ENCODE measurements around the gene SPIB. TPM values are rescaled to one million over a fixed set of nuclear protein-coding genes. Genes with fewer than 3 reads are reported as not detected.

The SPIB gene
- total RNA-seq, 4 donors from 2014 or later, result 0.17 TPM; not detected in 3

- Histone ChIP-seq H3K27me3 (no peaks in the 10 kb centered on the region), H3K4me1 (peaks cover 0 to under 1% (median 0%) of the 10 kb centered on the region in 4 donors), H3K4me3 (no peak overlapping the region), H3K36me3 (peaks cover 0 to 69% (median 45%) of the 10 kb centered on the region in 4 donors), H3K9me3 (no peaks in the 10 kb centered on the region), H3K27ac (replicated peaks in 1 of 4) (no peak overlapping the region)
- no peak for TF ChIP-seq EP300 (IDR thresholded peaks at IDR 0.05)
- no peak for TF ChIP-seq POLR2A (IDR thresholded peaks at IDR 0.05; ENCODE audit: low read depth)
- no peak for TF ChIP-seq CTCF (IDR thresholded peaks at IDR 0.05)
- no peak for TF ChIP-seq POLR2AphosphoS5 (IDR thresholded peaks at IDR 0.05)
- no CpG with 5 or more reads among the region's 17 CpGs for WGBS
- intact Hi-C loops (cut with DNase I), result no loop called here
- no peak for DNase-seq (ENCODE audit: extremely low spot score)
Observed at GRCh38 chr19:50409347-50409746, 9.4 kb upstream of the SPIB start.

- Histone ChIP-seq H3K4me3 (no peak overlapping the region), H3K36me3 (peaks cover 0 to 69% (median 45%) of the 10 kb centered on the region in 4 donors), H3K4me1 (peaks cover 0 to 8% (median 4%) of the 10 kb centered on the region in 4 donors), H3K9me3 (no peaks in the 10 kb centered on the region), H3K27me3 (no peaks in the 10 kb centered on the region), H3K27ac (replicated peaks in 1 of 4) (no peak overlapping the region)
- no peak for DNase-seq (ENCODE audit: extremely low spot score)
- 92% methylated on average over 5 of the region's 10 CpGs for WGBS
- TF ChIP-seq EP300 (IDR thresholded peaks at IDR 0.05) (no peak), CTCF (IDR thresholded peaks at IDR 0.05) (no peak), POLR2A (IDR thresholded peaks at IDR 0.05; ENCODE audit: low read depth) (no peak), POLR2AphosphoS5 (IDR thresholded peaks at IDR 0.05) (no peak)
- intact Hi-C loops (cut with DNase I), result loop anchor here (5.0 kb wide), 1 partner anchor 43 kb away; the partner anchor contains the start of gene NAPSA
Observed at GRCh38 chr19:50410109-50410508, 8.6 kb upstream of the SPIB start.

- no peak for TF ChIP-seq CTCF (IDR thresholded peaks at IDR 0.05)
- no peak for TF ChIP-seq POLR2A (IDR thresholded peaks at IDR 0.05; ENCODE audit: low read depth)
- TF ChIP-seq POLR2AphosphoS5 (IDR thresholded peaks at IDR 0.05), result no peak
- no peak for TF ChIP-seq EP300 (IDR thresholded peaks at IDR 0.05)
- H3K27me3 ChIP-seq, result peaks cover 0 to 13% (median 4%) of the 10 kb centered on the region in 4 donors
- no peak overlapping the region for H3K4me3 ChIP-seq
- H3K27ac ChIP-seq (replicated peaks in 1 of 4), result no peak overlapping the region
- no peak for DNase-seq (ENCODE audit: extremely low spot score)
- 93% methylated on average over 2 of the region's 2 CpGs for WGBS
- no peaks in the 10 kb centered on the region for H3K9me3 ChIP-seq
- intact Hi-C loops (cut with DNase I), result loop anchor here (5.0 kb wide), 1 partner anchor 45 kb away; the partner anchor contains the start of gene NAPSA
- peaks cover 0 to 50% (median 28%) of the 10 kb centered on the region in 4 donors for H3K36me3 ChIP-seq
- H3K4me1 ChIP-seq, result peaks cover 0 to 8% (median 4%) of the 10 kb centered on the region in 4 donors
Observed at GRCh38 chr19:50412419-50412818, 6.3 kb upstream of the SPIB start.

GRCh38 chr19:50413096-50413495 lies 5.6 kb upstream of the SPIB start:
- DNase-seq (ENCODE audit: extremely low spot score), result no peak
- H3K9me3 ChIP-seq, result no peaks in the 10 kb centered on the region
- H3K27ac ChIP-seq (replicated peaks in 1 of 4), result no peak overlapping the region
- H3K36me3 ChIP-seq, result peaks cover 0 to 45% (median 26%) of the 10 kb centered on the region in 4 donors
- peaks cover 0 to 9% (median 4%) of the 10 kb centered on the region in 4 donors for H3K4me1 ChIP-seq
- intact Hi-C loops (cut with DNase I), result loop anchor here (5.0 kb wide), 1 partner anchor 46 kb away; the partner anchor contains the start of gene NAPSA
- TF ChIP-seq POLR2A (IDR thresholded peaks at IDR 0.05; ENCODE audit: low read depth) (no peak), EP300 (IDR thresholded peaks at IDR 0.05) (no peak), CTCF (IDR thresholded peaks at IDR 0.05) (no peak), POLR2AphosphoS5 (IDR thresholded peaks at IDR 0.05) (no peak)
- no peak overlapping the region for H3K4me3 ChIP-seq
- 92% methylated on average over 13 of the region's 13 CpGs for WGBS
- peaks cover 0 to 20% (median 7%) of the 10 kb centered on the region in 4 donors for H3K27me3 ChIP-seq
